Osteoblast (primary cell): Measurements from ENCODE around the gene SHB. TPM values are rescaled to one million over a fixed set of nuclear protein-coding genes. Genes with fewer than 3 reads are reported as not detected.

Experiments used
- DNase-seq: peaks from one replicate; pipeline ENCODE4 v3.0.0; 2011; ENCODE audit warnings: low spot score, mixed read lengths; ENCODE audit not compliant: insufficient read length; ENCODE audit errors: missing footprints
- H2AFZ ChIP-seq: 2 replicates; pipeline ENCODE4 v1.6.0; 2011; ENCODE audit warnings: mild to moderate bottlenecking, low read length
- H3K27ac ChIP-seq: 2 replicates; pipeline ENCODE4 v1.5.1; 2011; ENCODE audit warnings: mild to moderate bottlenecking, low read depth, low read length, moderate library complexity
- H3K27me3 ChIP-seq: 2 replicates; pipeline ENCODE4 v1.6.0; 2012; ENCODE audit warnings: mild to moderate bottlenecking, control low read depth, inconsistent platforms, low read length, moderate library complexity; ENCODE audit not compliant: insufficient read depth
- H3K36me3 ChIP-seq: 2 replicates; pipeline ENCODE4 v1.5.1; 2011; ENCODE audit warnings: mild to moderate bottlenecking, low read length, control low read depth, moderate library complexity; ENCODE audit not compliant: insufficient read depth
- H3K4me1 ChIP-seq: 2 replicates; pipeline ENCODE4 v1.5.1; 2011; ENCODE audit warnings: mild to moderate bottlenecking, low read length, control low read depth, moderate library complexity; ENCODE audit not compliant: insufficient read depth
- H3K4me2 ChIP-seq: 2 replicates; pipeline ENCODE4 v1.6.0; 2011; ENCODE audit warnings: mild to moderate bottlenecking, low read length; ENCODE audit not compliant: insufficient read depth
- H3K4me3 ChIP-seq: fragments of 200-600 bp; sonication (generic); 3 replicates; pipeline ENCODE4 v1.5.1; 2012; ENCODE audit warnings: mild to moderate bottlenecking, low read length, inconsistent platforms; ENCODE audit not compliant: insufficient read depth
- H3K79me2 ChIP-seq: 2 replicates; pipeline ENCODE4 v1.6.0; 2012; ENCODE audit warnings: mild to moderate bottlenecking, low read length, control low read depth, inconsistent platforms; ENCODE audit not compliant: insufficient read depth
- H3K9me3 ChIP-seq: 2 replicates; pipeline ENCODE4 v1.5.1; 2011; ENCODE audit warnings: low read depth, low read length, control low read depth
- H4K20me1 ChIP-seq: 2 replicates; pipeline ENCODE4 v1.6.0; 2012; ENCODE audit warnings: mild to moderate bottlenecking, low read length, control low read depth; ENCODE audit not compliant: insufficient read depth
- CTCF ChIP-seq: IDR thresholded peaks from 2 replicates; pipeline ENCODE4 v1.5.1; 2011; ENCODE audit warnings: mild to moderate bottlenecking, low read depth, low read length, moderate library complexity; ENCODE audit errors: extremely low read depth
- total RNA-seq: library from RNA; depleted of rRNA; stranded (reverse); fragments of >200 nt; gene quantifications from 2 replicates; pipeline ENCODE4 v1.2.3, GENCODE V29; 2012

Gene SHB
- total RNA-seq, 1 donor = 9.4 TPM

- peaks cover 49% of the 10 kb centered on the region for H3K79me2 ChIP-seq
These were observed 68.3 kb downstream of the SHB start for GRCh38 chr9:38000735-38001134.

GRCh38 chr9:38000332-38000731 is 68.7 kb downstream of the SHB start:
- Histone ChIP-seq H3K9me3 (no peaks in the 10 kb centered on the region), H3K27me3 (no peaks in the 10 kb centered on the region), H3K4me1 (peaks cover 26% of the 10 kb centered on the region), H4K20me1 (peaks cover 6% of the 10 kb centered on the region), H2AFZ (no peak overlapping the region), H3K27ac (peak overlapping the region; percentile 82), H3K4me3 (no peak overlapping the region), H3K79me2 (peaks cover 45% of the 10 kb centered on the region), H3K4me2 (no peak overlapping the region), H3K36me3 (peaks cover 2% of the 10 kb centered on the region)
- no peak for TF ChIP-seq CTCF
- DNase-seq = no peak

More at GRCh38 chr9:38000735-38001134, 68.3 kb downstream of the SHB start:
- no peak for TF ChIP-seq CTCF
- H2AFZ ChIP-seq = no peak overlapping the region
- peaks cover 10% of the 10 kb centered on the region for H4K20me1 ChIP-seq
- H3K4me3 ChIP-seq = no peak overlapping the region
- DNase-seq = peak; percentile 75
- peak overlapping the region; percentile 82 for H3K27ac ChIP-seq
- H3K4me1 ChIP-seq = peaks cover 27% of the 10 kb centered on the region
- peaks cover 2% of the 10 kb centered on the region for H3K36me3 ChIP-seq
- H3K4me2 ChIP-seq = no peak overlapping the region
- H3K27me3 ChIP-seq = no peaks in the 10 kb centered on the region
- no peaks in the 10 kb centered on the region for H3K9me3 ChIP-seq

- peak; percentile 87 for DNase-seq
- no peak overlapping the region for H2AFZ ChIP-seq
- H3K79me2 ChIP-seq = peaks cover 44% of the 10 kb centered on the region
These were observed 69.3 kb downstream of the SHB start for GRCh38 chr9:37999588-38000189.

More at GRCh38 chr9:37999588-38000189, 69.3 kb downstream of the SHB start:
- H3K27ac ChIP-seq = peak overlapping the region; percentile 82
- no peaks in the 10 kb centered on the region for H3K9me3 ChIP-seq
- peaks cover 2% of the 10 kb centered on the region for H3K36me3 ChIP-seq
- H3K4me2 ChIP-seq = peak overlapping the region; percentile 34
- H4K20me1 ChIP-seq = peaks cover 5% of the 10 kb centered on the region
- no peaks in the 10 kb centered on the region for H3K27me3 ChIP-seq
- TF ChIP-seq CTCF = no peak
- H3K4me1 ChIP-seq = peaks cover 26% of the 10 kb centered on the region
- H3K4me3 ChIP-seq = no peak overlapping the region
